ENCODE data around the gene SCAND1. TPM values are rescaled to one million over a fixed set of nuclear protein-coding genes. Genes with fewer than 3 reads are reported as not detected.

SCAND1 gene
- total and polyA plus RNA-seq, 2 experiments from 2014 or later, result 45.7 to 177 TPM

DNA sequence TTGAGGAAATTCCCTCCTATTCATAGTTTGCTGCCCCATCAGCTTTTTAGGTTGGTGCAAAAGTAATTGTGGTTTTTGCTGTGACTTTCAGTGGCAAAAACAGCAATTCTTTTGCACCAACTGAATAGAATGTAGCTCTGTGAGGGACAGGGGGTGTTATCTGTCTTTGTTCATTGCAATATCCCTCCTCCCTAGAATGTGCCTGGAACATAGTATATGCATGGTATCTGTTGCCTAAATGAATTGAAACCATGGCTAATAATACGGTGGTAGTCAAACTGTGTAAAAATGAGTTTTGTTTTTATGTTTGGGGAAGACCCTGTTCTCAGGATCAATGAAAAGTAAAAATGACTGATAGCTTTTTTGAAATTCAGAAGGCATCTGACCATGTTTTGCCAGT is 45.1 kb downstream of the SCAND1 start:
- H3K4me2 ChIP-seq, result no peak overlapping the region
- no peak overlapping the region for H3K27ac ChIP-seq
- no peak for DNase-seq (ENCODE audit: low spot score)
- TF ChIP-seq, protein P1, sequence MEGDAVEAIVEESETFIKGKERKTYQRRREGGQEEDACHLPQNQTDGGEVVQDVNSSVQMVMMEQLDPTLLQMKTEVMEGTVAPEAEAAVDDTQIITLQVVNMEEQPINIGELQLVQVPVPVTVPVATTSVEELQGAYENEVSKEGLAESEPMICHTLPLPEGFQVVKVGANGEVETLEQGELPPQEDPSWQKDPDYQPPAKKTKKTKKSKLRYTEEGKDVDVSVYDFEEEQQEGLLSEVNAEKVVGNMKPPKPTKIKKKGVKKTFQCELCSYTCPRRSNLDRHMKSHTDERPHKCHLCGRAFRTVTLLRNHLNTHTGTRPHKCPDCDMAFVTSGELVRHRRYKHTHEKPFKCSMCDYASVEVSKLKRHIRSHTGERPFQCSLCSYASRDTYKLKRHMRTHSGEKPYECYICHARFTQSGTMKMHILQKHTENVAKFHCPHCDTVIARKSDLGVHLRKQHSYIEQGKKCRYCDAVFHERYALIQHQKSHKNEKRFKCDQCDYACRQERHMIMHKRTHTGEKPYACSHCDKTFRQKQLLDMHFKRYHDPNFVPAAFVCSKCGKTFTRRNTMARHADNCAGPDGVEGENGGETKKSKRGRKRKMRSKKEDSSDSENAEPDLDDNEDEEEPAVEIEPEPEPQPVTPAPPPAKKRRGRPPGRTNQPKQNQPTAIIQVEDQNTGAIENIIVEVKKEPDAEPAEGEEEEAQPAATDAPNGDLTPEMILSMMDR (IDR thresholded peaks at IDR 0.05; ENCODE audit: poor library complexity), result no peak
- TF ChIP-seq EZH2 (IDR thresholded peaks at IDR 0.05; ENCODE audit: borderline replicate concordance), result no peak
- no peak for TF ChIP-seq EZH2phosphoT487 (IDR thresholded peaks at IDR 0.05; ENCODE audit: low read depth, severe bottlenecking, unreplicated experiment)
- no peaks in the 10 kb centered on the region for H3K4me1 ChIP-seq (ENCODE audit: insufficient read depth)
- no peak overlapping the region for H3K4me3 ChIP-seq
- H3K9me3 ChIP-seq (ENCODE audit: low read depth), result no peaks in the 10 kb centered on the region
- H4K20me1 ChIP-seq (ENCODE audit: insufficient read depth, poor library complexity, severe bottlenecking), result no peaks in the 10 kb centered on the region
- H3K36me3 ChIP-seq (replicated peaks; ENCODE audit: insufficient read depth, low read depth), result no peaks in the 10 kb centered on the region
- no peaks in the 10 kb centered on the region for H3K9me2 ChIP-seq (replicated peaks; ENCODE audit: insufficient read depth)
- H2AFZ ChIP-seq, result no peak overlapping the region
- 100% methylated on average over 1 of the region's 1 CpG for WGBS (ENCODE audit: low lambda C conversion rate, missing lambda C conversion rate)
- no peaks in the 10 kb centered on the region for H3K27me3 ChIP-seq
- no peaks in the 10 kb centered on the region for H3K79me2 ChIP-seq

DNA sequence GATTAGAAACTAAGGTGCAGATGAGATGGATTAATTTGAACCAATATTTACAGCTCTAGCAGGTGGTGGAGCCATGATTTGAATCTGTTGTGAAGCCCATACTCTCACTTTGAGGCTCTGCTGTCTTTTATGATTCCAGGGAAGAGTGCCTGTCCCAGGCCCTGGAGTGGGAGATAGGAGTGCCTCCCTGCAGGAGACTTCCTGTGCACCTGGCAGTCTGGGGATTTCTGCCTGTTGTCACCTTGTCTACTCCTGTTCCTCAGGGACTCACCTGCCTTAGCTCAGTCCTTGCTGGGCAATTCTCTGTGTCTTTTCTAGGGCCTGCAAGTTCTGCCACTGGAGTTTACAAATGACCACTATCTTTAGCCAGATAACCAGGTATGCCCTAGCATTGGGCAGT is 46.3 kb downstream of the SCAND1 start:
- no peaks in the 10 kb centered on the region for H3K9me3 ChIP-seq (ENCODE audit: low read depth)
- no peak overlapping the region for H3K27ac ChIP-seq
- DNase-seq (ENCODE audit: low spot score), result no peak
- no peaks in the 10 kb centered on the region for H3K79me2 ChIP-seq
- no peaks in the 10 kb centered on the region for H3K4me1 ChIP-seq (ENCODE audit: insufficient read depth)
- no peak overlapping the region for H2AFZ ChIP-seq
- no peaks in the 10 kb centered on the region for H3K9me2 ChIP-seq (replicated peaks; ENCODE audit: insufficient read depth)
- H3K36me3 ChIP-seq (replicated peaks; ENCODE audit: insufficient read depth, low read depth), result no peaks in the 10 kb centered on the region
- H4K20me1 ChIP-seq (ENCODE audit: insufficient read depth, poor library complexity, severe bottlenecking), result no peaks in the 10 kb centered on the region
- H3K4me2 ChIP-seq, result no peak overlapping the region
- TF ChIP-seq EZH2 (IDR thresholded peaks at IDR 0.05; ENCODE audit: borderline replicate concordance), result no peak
- no peak for TF ChIP-seq EZH2phosphoT487 (IDR thresholded peaks at IDR 0.05; ENCODE audit: low read depth, severe bottlenecking, unreplicated experiment)
- TF ChIP-seq, protein P1 (IDR thresholded peaks at IDR 0.05; ENCODE audit: poor library complexity), result no peak
- no peaks in the 10 kb centered on the region for H3K27me3 ChIP-seq
- no peak overlapping the region for H3K4me3 ChIP-seq

DNA sequence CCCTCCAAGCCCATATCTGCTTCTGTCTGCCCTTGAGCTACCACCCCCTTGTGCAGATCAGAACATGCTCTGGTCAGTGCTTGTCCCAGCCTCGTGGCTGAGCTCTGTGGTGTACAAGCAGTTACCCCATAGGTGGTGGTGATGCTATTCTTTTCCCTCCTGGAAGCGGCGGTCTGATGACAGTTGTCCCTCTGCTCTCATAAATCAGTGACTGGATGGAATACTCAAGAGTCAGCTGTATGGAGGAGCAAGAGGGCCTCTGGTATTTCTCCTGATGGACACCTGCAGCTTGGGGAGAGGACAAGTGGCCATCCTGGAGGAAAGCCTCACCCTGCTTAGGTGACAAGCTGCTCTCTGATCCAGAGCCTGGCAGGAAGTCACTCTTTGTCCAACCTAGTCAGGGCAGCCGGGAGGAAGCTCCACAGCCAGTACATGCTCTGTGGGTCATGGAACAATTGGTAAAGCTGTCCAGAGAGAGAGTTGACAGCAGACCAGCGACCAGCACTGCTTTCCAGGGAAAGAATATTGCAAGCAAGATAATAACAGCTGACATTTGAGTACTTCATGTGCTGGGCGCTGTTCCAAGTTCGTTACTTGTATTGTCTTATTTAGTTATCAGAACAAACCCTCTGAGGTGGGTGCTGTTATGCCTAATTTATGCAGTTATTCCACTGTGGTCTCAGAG is 47.1 kb downstream of the SCAND1 start:
- H3K36me3 ChIP-seq (replicated peaks; ENCODE audit: insufficient read depth, low read depth), result no peaks in the 10 kb centered on the region
- WGBS (ENCODE audit: low lambda C conversion rate, missing lambda C conversion rate), result 93% methylated on average over 7 of the region's 7 CpGs
- TF ChIP-seq, protein P1 (IDR thresholded peaks at IDR 0.05; ENCODE audit: poor library complexity), result no peak
- no peak for TF ChIP-seq EZH2phosphoT487 (IDR thresholded peaks at IDR 0.05; ENCODE audit: low read depth, severe bottlenecking, unreplicated experiment)
- no peak for TF ChIP-seq EZH2 (IDR thresholded peaks at IDR 0.05; ENCODE audit: borderline replicate concordance)
- H3K4me1 ChIP-seq (ENCODE audit: insufficient read depth), result no peaks in the 10 kb centered on the region
- no peak for DNase-seq (ENCODE audit: low spot score)
- no peak overlapping the region for H3K27ac ChIP-seq
- no peak overlapping the region for H3K4me3 ChIP-seq
- H3K4me2 ChIP-seq, result no peak overlapping the region
- H4K20me1 ChIP-seq (ENCODE audit: insufficient read depth, poor library complexity, severe bottlenecking), result no peaks in the 10 kb centered on the region
- H3K27me3 ChIP-seq, result no peaks in the 10 kb centered on the region
- H3K9me2 ChIP-seq (replicated peaks; ENCODE audit: insufficient read depth), result no peaks in the 10 kb centered on the region
- no peaks in the 10 kb centered on the region for H3K9me3 ChIP-seq (ENCODE audit: low read depth)
- no peak overlapping the region for H2AFZ ChIP-seq
- no peaks in the 10 kb centered on the region for H3K79me2 ChIP-seq
